Gastrocnemius medialis (tissue), 4 donors: ENCODE measurements around the gene FBXO44. TPM values are rescaled to one million over a fixed set of nuclear protein-coding genes. Genes with fewer than 3 reads are reported as not detected.

Experiments
- ATAC-seq, 2 donors: fragments of 150-250 bp; one replicate each; pipeline ENCODE4 v1.9.1; 2016
- DNase-seq, 2 donors: peaks; one replicate each; pipeline ENCODE4 v3.0.0-alpha.2; 2019
- H3K27ac ChIP-seq, 4 donors: fragments of 200-600 bp; sonication (generic); 1 replicate in 1 of 4; 2 replicates in 3 of 4; pipeline ENCODE4 v1.5.1; 2016 to 2018; ENCODE audit warnings: mild to moderate bottlenecking in 2 of 4, moderate library complexity in 1 of 4
- H3K27me3 ChIP-seq, 3 donors: fragments of 200-600 bp; sonication (generic) in 2 of 3; 1 replicate in 1 of 3; 2 replicates in 2 of 3; pipeline versions ENCODE4 v1.5.1 to v1.6.0; 2016 to 2019; ENCODE audit warnings: mild to moderate bottlenecking in 1 of 3, moderate library complexity in 1 of 3
- H3K36me3 ChIP-seq, 2 donors: fragments of 200-600 bp; sonication (generic) in 1 of 2; one replicate each; pipeline ENCODE4 v1.5.1; 2017 to 2018
- H3K4me1 ChIP-seq, 2 donors: fragments of 200-600 bp; sonication (generic) in 1 of 2; one replicate each; pipeline ENCODE4 v1.5.1; 2016 to 2017; ENCODE audit warnings: mild to moderate bottlenecking in 2 of 2
- H3K4me3 ChIP-seq, 4 donors: fragments of 200-600 bp; sonication (generic) in 3 of 4; 1 replicate in 1 of 4; 2 replicates in 3 of 4; pipeline ENCODE4 v1.5.1; 2016 to 2019; ENCODE audit warnings: mild to moderate bottlenecking in 2 of 4
- H3K9me3 ChIP-seq, 3 donors: fragments of 200-600 bp; sonication (generic) in 2 of 3; 1 replicate in 1 of 3; 2 replicates in 2 of 3; pipeline ENCODE4 v1.5.1; 2016 to 2019
- CTCF ChIP-seq, 5 experiments: fragments of 450-650 bp in 3 of 5; fragments of 200-600 bp in 2 of 5; sonication (generic) in 2 of 5; IDR thresholded peaks in 4 of 5; conservative IDR thresholded peaks in 1 of 5; 1 replicate in 4 of 5; 2 replicates in 1 of 5; pipeline ENCODE4 v1.5.1; 2016 to 2019; ENCODE audit warnings: antibody characterized with exemption in 5 of 5, mild to moderate bottlenecking in 3 of 5, moderate library complexity in 3 of 5
- POLR2A ChIP-seq, 2 donors: fragments of 450-650 bp; IDR thresholded peaks; one replicate each; pipeline ENCODE4 v1.6.1; 2017; ENCODE audit warnings: antibody characterized with exemption in 2 of 2, mild to moderate bottlenecking in 2 of 2, moderate library complexity in 2 of 2
- in situ Hi-C, 4 donors: fragments of 200-750 bp; cut with MboI; loops; one replicate each; pipeline versions ENCODE4 v1.15.0 to v1.8.0; 2017; ENCODE audit warnings: low sequenced_read_pairs in 4 of 4
- intact Hi-C: fragments of 100-400 bp; cut with DNase I; formaldehyde crosslinking; loops from one replicate; pipeline ENCODE4 v1.15.1; 2023; ENCODE audit warnings: low total_unique reads
- total RNA-seq, 4 donors: library from RNA; depleted of rRNA; stranded (reverse); fragments of >200 nt; gene quantifications; one replicate each; pipeline versions ENCODE4 v1.1.0 to v1.2.3, GENCODE V29; 2016

The FBXO44 gene
- total RNA-seq, 4 donors from 2014 or later = 1.7 to 9.4 (median 5.4) TPM

- Histone ChIP-seq H3K27ac (no peak overlapping the region), H3K9me3 (no peaks in the 10 kb centered on the region), H3K36me3 (no peaks in the 10 kb centered on the region), H3K4me3 (no peak overlapping the region), H3K27me3 (peaks cover 0 to 5% (median 0%) of the 10 kb centered on the region in 3 donors), H3K4me1 (no peaks in the 10 kb centered on the region)
- ATAC-seq = no peak
- intact Hi-C loops = no loop called here
- DNase-seq = no peak
- in situ Hi-C loops = no loop called here
- TF ChIP-seq POLR2A (IDR thresholded peaks at IDR 0.05) = no peak
- no peak for TF ChIP-seq CTCF (IDR thresholded peaks at IDR 0.05 in 4 of 5, conservative IDR thresholded peaks at IDR 0.05 in 1 of 5)
Measured at GRCh38 chr1:11611638-11612327, 42.9 kb upstream of the FBXO44 start.

GRCh38 chr1:11613347-11613746 is 41.3 kb upstream of the FBXO44 start:
- ATAC-seq (no peak), DNase-seq (no peak)
- TF ChIP-seq POLR2A (IDR thresholded peaks at IDR 0.05) = no peak
- no peak for TF ChIP-seq CTCF (IDR thresholded peaks at IDR 0.05 in 4 of 5, conservative IDR thresholded peaks at IDR 0.05 in 1 of 5)
- H3K27ac ChIP-seq = no peak overlapping the region
- H3K36me3 ChIP-seq = no peaks in the 10 kb centered on the region
- no peaks in the 10 kb centered on the region for H3K4me1 ChIP-seq
- H3K9me3 ChIP-seq = no peaks in the 10 kb centered on the region
- intact Hi-C loops (no loop called here), in situ Hi-C loops (no loop called here)
- peaks cover 0 to 5% (median 0%) of the 10 kb centered on the region in 3 donors for H3K27me3 ChIP-seq
- H3K4me3 ChIP-seq = no peak overlapping the region

- no peak overlapping the region for H3K27ac ChIP-seq
- H3K27me3 ChIP-seq = peaks cover 0 to 13% (median 0%) of the 10 kb centered on the region in 3 donors
- in situ Hi-C loops = no loop called here
- intact Hi-C loops = no loop called here
- no peaks in the 10 kb centered on the region for H3K36me3 ChIP-seq
- TF ChIP-seq CTCF (IDR thresholded peaks at IDR 0.05 in 4 of 5, conservative IDR thresholded peaks at IDR 0.05 in 1 of 5) (no peak), POLR2A (IDR thresholded peaks at IDR 0.05) (no peak)
- H3K4me1 ChIP-seq = no peaks in the 10 kb centered on the region
- no peaks in the 10 kb centered on the region for H3K9me3 ChIP-seq
- DNase-seq (no peak), ATAC-seq (no peak)
- H3K4me3 ChIP-seq = no peak overlapping the region
Measured at GRCh38 chr1:11615090-11615489, 39.6 kb upstream of the FBXO44 start.

- Histone ChIP-seq H3K36me3 (no peaks in the 10 kb centered on the region), H3K9me3 (no peaks in the 10 kb centered on the region), H3K27me3 (peaks cover 0 to 23% (median 9%) of the 10 kb centered on the region in 3 donors), H3K4me3 (no peak overlapping the region), H3K27ac (no peak overlapping the region), H3K4me1 (no peaks in the 10 kb centered on the region)
- intact Hi-C loops (no loop called here), in situ Hi-C loops (no loop called here)
- TF ChIP-seq POLR2A (IDR thresholded peaks at IDR 0.05) = no peak
- TF ChIP-seq CTCF (IDR thresholded peaks at IDR 0.05 in 4 of 5, conservative IDR thresholded peaks at IDR 0.05 in 1 of 5) = no peak
- DNase-seq (no peak), ATAC-seq (no peak)
Measured at GRCh38 chr1:11616766-11617165, 37.9 kb upstream of the FBXO44 start.

GRCh38 chr1:11617314-11617713 is 37.4 kb upstream of the FBXO44 start:
- H3K4me1 ChIP-seq = no peaks in the 10 kb centered on the region
- no peak overlapping the region for H3K27ac ChIP-seq
- in situ Hi-C loops = no loop called here
- ATAC-seq = peak; percentile 54 to 58
- H3K36me3 ChIP-seq = no peaks in the 10 kb centered on the region
- H3K27me3 ChIP-seq = peaks cover 0 to 21% (median 9%) of the 10 kb centered on the region in 3 donors
- DNase-seq = peak; percentile 7 to 31
- TF ChIP-seq POLR2A (IDR thresholded peaks at IDR 0.05) = no peak
- peak in 1 of 5 experiments; percentile 7 for TF ChIP-seq CTCF (IDR thresholded peaks at IDR 0.05 in 4 of 5, conservative IDR thresholded peaks at IDR 0.05 in 1 of 5)
- intact Hi-C loops = no loop called here
- H3K9me3 ChIP-seq = no peaks in the 10 kb centered on the region
- no peak overlapping the region for H3K4me3 ChIP-seq
